Measurements from ENCODE around the gene DCUN1D2. TPM values are rescaled to one million over a fixed set of nuclear protein-coding genes. Genes with fewer than 3 reads are reported as not detected.

The DCUN1D2 gene
- total RNA-seq, 1 donor from 2014 or later, result 12.9 TPM

DNA sequence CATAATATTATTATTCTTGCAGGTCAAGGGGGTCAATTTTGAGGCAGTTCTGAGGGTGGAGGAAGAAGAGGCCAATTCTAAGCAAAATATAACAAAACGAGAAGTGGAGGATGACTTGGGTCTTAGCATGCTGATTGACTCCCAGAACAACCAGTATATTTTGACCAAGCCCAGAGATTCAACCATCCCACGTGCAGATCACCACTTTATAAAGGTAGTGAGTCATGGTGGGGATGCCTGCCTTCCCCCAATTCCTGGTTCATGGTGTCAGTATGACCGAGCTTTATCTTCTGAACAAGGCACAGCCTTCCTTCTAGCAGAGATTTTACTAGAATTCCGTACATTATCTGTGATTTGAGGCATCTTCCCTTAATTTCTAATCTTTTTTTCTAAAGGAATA lies 9.4 kb upstream of the DCUN1D2 start:
- Histone ChIP-seq H3K4me3 (ENCODE audit: low read depth, low read length) (no peak overlapping the region), H3K36me3 (ENCODE audit: control insufficient read depth, insufficient read depth, low read length) (peaks cover 5% of the 10 kb centered on the region), H3K27me3 (ENCODE audit: control insufficient read depth, insufficient read depth, low read length) (no peaks in the 10 kb centered on the region)
- no peak for TF ChIP-seq CTCF (IDR thresholded peaks at IDR 0.05; ENCODE audit: insufficient read depth, low read length, poor library complexity, severe bottlenecking)
- no peak for DNase-seq (ENCODE audit: low read depth)

- H3K36me3 ChIP-seq (ENCODE audit: control insufficient read depth, insufficient read depth, low read length), result peaks cover 7% of the 10 kb centered on the region
- no peaks in the 10 kb centered on the region for H3K27me3 ChIP-seq (ENCODE audit: control insufficient read depth, insufficient read depth, low read length)
- TF ChIP-seq CTCF (IDR thresholded peaks at IDR 0.05; ENCODE audit: insufficient read depth, low read length, poor library complexity, severe bottlenecking), result no peak
- DNase-seq (ENCODE audit: low read depth), result no peak
- H3K4me3 ChIP-seq (ENCODE audit: low read depth, low read length), result no peak overlapping the region
Observed at GRCh38 chr13:113498905-113499304, 8.4 kb upstream of the DCUN1D2 start.

GRCh38 chr13:113497217-113497616 lies 6.7 kb upstream of the DCUN1D2 start:
- H3K4me3 ChIP-seq (ENCODE audit: low read depth, low read length), result no peak overlapping the region
- peaks cover 7% of the 10 kb centered on the region for H3K36me3 ChIP-seq (ENCODE audit: control insufficient read depth, insufficient read depth, low read length)
- DNase-seq (ENCODE audit: low read depth), result no peak
- H3K27me3 ChIP-seq (ENCODE audit: control insufficient read depth, insufficient read depth, low read length), result no peaks in the 10 kb centered on the region
- TF ChIP-seq CTCF (IDR thresholded peaks at IDR 0.05; ENCODE audit: insufficient read depth, low read length, poor library complexity, severe bottlenecking), result no peak

DNA sequence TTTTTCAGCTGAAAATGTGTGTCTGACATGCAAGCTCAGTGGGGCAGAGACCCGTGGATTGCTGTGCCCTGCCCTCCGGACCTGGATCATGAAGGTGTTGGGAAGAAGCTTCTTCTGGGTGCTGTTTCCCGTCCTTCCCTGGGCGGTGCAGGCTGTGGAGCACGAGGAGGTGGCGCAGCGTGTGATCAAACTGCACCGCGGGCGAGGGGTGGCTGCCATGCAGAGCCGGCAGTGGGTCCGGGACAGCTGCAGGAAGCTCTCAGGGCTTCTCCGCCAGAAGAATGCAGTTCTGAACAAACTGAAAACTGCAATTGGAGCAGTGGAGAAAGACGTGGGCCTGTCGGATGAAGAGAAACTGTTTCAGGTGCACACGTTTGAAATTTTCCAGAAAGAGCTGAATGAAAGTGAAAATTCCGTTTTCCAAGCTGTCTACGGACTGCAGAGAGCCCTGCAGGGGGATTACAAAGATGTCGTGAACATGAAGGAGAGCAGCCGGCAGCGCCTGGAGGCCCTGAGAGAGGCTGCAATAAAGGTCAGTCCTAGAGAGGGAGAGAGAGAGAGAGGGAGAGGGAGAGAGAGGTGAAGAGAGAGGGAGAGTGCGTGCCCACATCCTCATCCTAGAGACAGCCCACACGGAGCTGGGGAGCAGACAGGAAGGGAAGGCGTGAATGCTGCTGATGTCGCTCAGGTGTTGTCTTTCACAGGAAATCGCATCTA lies 5.1 kb upstream of the DCUN1D2 start:
- peaks cover 7% of the 10 kb centered on the region for H3K36me3 ChIP-seq (ENCODE audit: control insufficient read depth, insufficient read depth, low read length)

GRCh38 chr13:113493315-113493951 lies 2.9 kb upstream of the DCUN1D2 start:
- no peaks in the 10 kb centered on the region for H3K27me3 ChIP-seq (ENCODE audit: control insufficient read depth, insufficient read depth, low read length)
- DNase-seq (ENCODE audit: low read depth), result peak; percentile 96
- no peak for TF ChIP-seq CTCF (IDR thresholded peaks at IDR 0.05; ENCODE audit: insufficient read depth, low read length, poor library complexity, severe bottlenecking)
- no peak overlapping the region for H3K4me3 ChIP-seq (ENCODE audit: low read depth, low read length)
- peaks cover 5% of the 10 kb centered on the region for H3K36me3 ChIP-seq (ENCODE audit: control insufficient read depth, insufficient read depth, low read length)

More for the DNA sequence above, 5.1 kb upstream of the DCUN1D2 start:
- Histone ChIP-seq H3K4me3 (ENCODE audit: low read depth, low read length) (no peak overlapping the region), H3K27me3 (ENCODE audit: control insufficient read depth, insufficient read depth, low read length) (no peaks in the 10 kb centered on the region)
- no peak for TF ChIP-seq CTCF (IDR thresholded peaks at IDR 0.05; ENCODE audit: insufficient read depth, low read length, poor library complexity, severe bottlenecking)
- no peak for DNase-seq (ENCODE audit: low read depth)

Measured in kidney epithelial cell (primary cell).